ENCODE measurements around the gene MCF2L2.

Gene MCF2L2

GRCh38 chr3:183210862-183211341 is 217.5 kb downstream of the MCF2L2 start (continued):
- TF ChIP-seq ZNF670 (tag by site-specific recombination; IDR thresholded peaks at IDR 0.05; ENCODE audit: low read depth) (no peak), ZNF138 (tag by site-specific recombination; IDR thresholded peaks at IDR 0.05; ENCODE audit: borderline replicate concordance) (no peak), ZNF639 (tag by site-specific recombination; IDR thresholded peaks at IDR 0.05) (no peak), ZNF747 (tag by site-specific recombination; IDR thresholded peaks at IDR 0.05) (no peak), ZNF184 (tag by site-specific recombination; IDR thresholded peaks at IDR 0.05) (no peak), ZXDB (tag by site-specific recombination; IDR thresholded peaks at IDR 0.05) (no peak)

- Histone ChIP-seq H3K4me3 (ENCODE audit: low read depth, low read length) (no peak overlapping the region), H3K9me3 (ENCODE audit: control insufficient read depth, insufficient read depth, low read depth, low read length) (no peaks in the 10 kb centered on the region), H3K27ac (ENCODE audit: extremely low read depth, low read depth, low read length) (no peak overlapping the region), H3K36me3 (ENCODE audit: control insufficient read depth in 2 of 2, insufficient read depth in 1 of 2, low read length in 2 of 2) (no peaks in the 10 kb centered on the region), H3K4me1 (ENCODE audit: control insufficient read depth, insufficient read depth, low read length) (no peaks in the 10 kb centered on the region)
- TF ChIP-seq ZNF175 (tag by site-specific recombination; IDR thresholded peaks at IDR 0.05), result no peak
- ChIA-PET CTCF (no interaction called here), POLR2A (no interaction called here)
Measured at GRCh38 chr3:183210341-183210740, 218.1 kb downstream of the MCF2L2 start.

- ChIA-PET CTCF (no interaction called here), POLR2A (no interaction called here)
- Histone ChIP-seq H3K4me3 (ENCODE audit: low read depth, low read length) (no peak overlapping the region), H3K36me3 (ENCODE audit: control insufficient read depth in 2 of 2, insufficient read depth in 1 of 2, low read length in 2 of 2) (no peaks in the 10 kb centered on the region), H3K4me1 (ENCODE audit: control insufficient read depth, insufficient read depth, low read length) (no peaks in the 10 kb centered on the region), H3K9me3 (ENCODE audit: control insufficient read depth, insufficient read depth, low read depth, low read length) (no peaks in the 10 kb centered on the region), H3K27ac (ENCODE audit: extremely low read depth, low read depth, low read length) (no peak overlapping the region)
- TF ChIP-seq ZBTB44 (tag by site-specific recombination; IDR thresholded peaks at IDR 0.05) (no peak), IKZF3 (tag by site-specific recombination; IDR thresholded peaks at IDR 0.05) (no peak), ZNF548 (tag by site-specific recombination; IDR thresholded peaks at IDR 0.05) (no peak), ZNF473 (tag by site-specific recombination; IDR thresholded peaks at IDR 0.05) (no peak), ZNF513 (tag by site-specific recombination; IDR thresholded peaks at IDR 0.05) (no peak), ZNF514 (tag by site-specific recombination; IDR thresholded peaks at IDR 0.05) (no peak), ZNF600 (tag by site-specific recombination; IDR thresholded peaks at IDR 0.05) (no peak), ELK4 (IDR thresholded peaks at IDR 0.05; ENCODE audit: borderline replicate concordance, low read depth, low read length) (no peak), ZNF670 (tag by site-specific recombination; IDR thresholded peaks at IDR 0.05; ENCODE audit: low read depth) (no peak), SCRT2 (tag by site-specific recombination; IDR thresholded peaks at IDR 0.05) (no peak), ZNF768 (tag by site-specific recombination; IDR thresholded peaks at IDR 0.05) (no peak), PRDM2 (tag by site-specific recombination; IDR thresholded peaks at IDR 0.05; ENCODE audit: borderline replicate concordance) (no peak), ZNF639 (tag by site-specific recombination; IDR thresholded peaks at IDR 0.05) (no peak)
Measured at GRCh38 chr3:183208800-183209199, 219.6 kb downstream of the MCF2L2 start.
